NT2/D1 (cell line): ENCODE results near the gene VPS45.

Experiments
- DNase-seq: peaks from one replicate; pipeline ENCODE4 v3.0.0-alpha.2; 2011; ENCODE audit warnings: low read depth, low spot score
- H3K27me3 ChIP-seq: 2 replicates; pipeline ENCODE4 v1.6.0; 2011; ENCODE audit warnings: mild to moderate bottlenecking; ENCODE audit not compliant: insufficient read length, insufficient read depth
- H3K36me3 ChIP-seq: 2 replicates; pipeline ENCODE4 v1.6.1; 2011; ENCODE audit warnings: mild to moderate bottlenecking, low read length, mixed read lengths; ENCODE audit not compliant: insufficient read depth, insufficient read length
- H3K4me1 ChIP-seq: 2 replicates; pipeline ENCODE4 v1.5.1; 2011; ENCODE audit not compliant: insufficient read depth, insufficient read length
- H3K4me3 ChIP-seq: 2 replicates; pipeline ENCODE4 v1.5.1; 2011; ENCODE audit warnings: low read depth; ENCODE audit not compliant: insufficient read length
- H3K9ac ChIP-seq: 2 replicates; pipeline ENCODE4 v1.6.0; 2011; ENCODE audit warnings: low read depth; ENCODE audit not compliant: insufficient read length
- H3K9me3 ChIP-seq: 2 replicates; pipeline ENCODE4 v1.5.1; 2011; ENCODE audit warnings: mild to moderate bottlenecking, low read length; ENCODE audit not compliant: insufficient read depth
- SUZ12 ChIP-seq: IDR thresholded peaks from 2 replicates; pipeline ENCODE4 v1.6.1; 2011; ENCODE audit not compliant: insufficient read length, insufficient read depth; ENCODE audit errors: extremely low read depth
- YY1 ChIP-seq: IDR thresholded peaks from 2 replicates; pipeline ENCODE4 v1.6.1; 2011; ENCODE audit not compliant: insufficient read length, insufficient read depth
- ZNF274 ChIP-seq: IDR thresholded peaks from 2 replicates; pipeline ENCODE4 v1.6.1; 2011; ENCODE audit warnings: mild to moderate bottlenecking, low read depth, low read length

Gene VPS45

DNA sequence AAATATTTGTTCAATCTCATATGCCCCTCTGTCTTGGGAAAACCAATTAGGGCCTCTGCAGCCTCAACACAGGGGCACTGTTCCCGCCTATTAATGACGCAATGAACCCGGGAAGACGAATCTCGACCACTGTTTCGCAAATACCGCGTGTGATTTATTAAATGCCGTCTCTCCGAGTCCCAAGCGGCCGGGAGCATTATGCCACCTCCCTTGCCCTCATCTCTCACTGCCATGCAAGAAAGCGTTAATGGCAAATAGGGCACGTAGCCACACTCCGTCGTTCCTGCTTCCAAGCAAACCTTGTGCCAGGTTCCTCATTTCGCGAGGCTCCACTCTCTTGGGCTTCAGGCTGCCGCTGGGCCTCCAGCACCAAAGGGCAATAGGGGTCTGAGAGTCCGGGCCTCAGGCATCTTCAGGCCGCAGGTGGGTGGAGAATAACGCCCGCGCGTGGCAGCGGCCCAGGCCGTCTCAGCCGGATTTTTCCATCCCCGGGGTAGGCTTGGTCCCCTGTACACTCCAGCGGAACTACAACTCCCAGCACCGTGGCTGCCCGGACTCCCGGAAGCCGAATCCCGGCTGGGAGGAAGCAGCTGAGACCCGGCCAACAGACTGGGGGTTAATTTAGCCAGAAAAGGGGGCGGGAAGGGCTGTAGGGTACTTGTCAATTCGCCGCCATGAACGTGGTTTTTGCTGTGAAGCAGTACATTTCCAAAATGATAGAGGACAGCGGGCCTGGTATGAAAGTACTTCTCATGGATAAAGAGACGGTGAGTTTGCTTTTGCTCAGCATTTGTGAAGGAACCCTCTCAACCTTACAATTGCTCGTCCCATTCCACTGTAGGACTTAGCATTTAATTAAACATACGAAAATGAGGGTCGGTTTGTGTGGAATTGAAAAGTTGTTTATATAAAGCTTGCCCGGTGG, at the start of gene VPS45:
TSS of gene VPS45 (plus strand) at position 593 of the 925 bp plus-strand sequence. CDS start at position 675, 82 bp downstream.
- peak; percentile 90 for DNase-seq
- H3K9ac ChIP-seq, result peak within 1 kb of the TSS; percentile 97
- H3K9me3 ChIP-seq, result no peaks in the 10 kb centered on the region
- H3K27me3 ChIP-seq, result no peaks in the 10 kb centered on the region
- H3K36me3 ChIP-seq, result peaks cover 18% of the 10 kb centered on the region
- no peaks in the 10 kb centered on the region for H3K4me1 ChIP-seq
- H3K4me3 ChIP-seq, result peak within 1 kb of the TSS; percentile 97
- no peak for TF ChIP-seq ZNF274
- TF ChIP-seq SUZ12, result no peak
- peak; percentile 15 for TF ChIP-seq YY1

DNA sequence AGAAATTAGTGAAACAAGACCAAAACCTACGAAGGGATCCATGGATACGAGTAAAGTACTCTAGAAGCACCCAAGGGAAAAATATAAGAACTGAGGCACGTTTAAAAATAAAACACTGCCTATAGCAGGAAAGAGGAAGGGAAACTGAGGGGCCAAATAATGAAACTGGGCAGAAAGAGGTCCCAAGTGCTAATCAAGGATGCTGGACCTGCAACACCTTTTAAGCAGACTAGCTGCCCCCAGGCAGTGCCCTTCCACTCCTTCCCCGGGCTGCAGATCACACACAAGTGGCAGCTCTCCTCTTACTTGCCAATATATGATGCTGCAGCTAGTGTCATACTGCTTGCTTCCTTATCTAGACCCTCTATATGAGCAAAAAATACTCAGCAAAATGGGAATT, 49.4 kb upstream of the VPS45 start:
- no peak for TF ChIP-seq SUZ12
- TF ChIP-seq ZNF274, result no peak
- TF ChIP-seq YY1, result no peak
- Histone ChIP-seq H3K4me3 (no peak overlapping the region), H3K4me1 (peaks cover 6% of the 10 kb centered on the region), H3K36me3 (no peaks in the 10 kb centered on the region), H3K9ac (no peak overlapping the region), H3K27me3 (no peaks in the 10 kb centered on the region), H3K9me3 (no peaks in the 10 kb centered on the region)
- no peak for DNase-seq

GRCh38 chr1:150020711-150021110, 46.9 kb upstream of the VPS45 start:
- H3K9me3 ChIP-seq, result no peaks in the 10 kb centered on the region
- no peak overlapping the region for H3K4me3 ChIP-seq
- no peaks in the 10 kb centered on the region for H3K36me3 ChIP-seq
- no peak for DNase-seq
- H3K27me3 ChIP-seq, result no peaks in the 10 kb centered on the region
- TF ChIP-seq ZNF274 (no peak), SUZ12 (no peak)
- no peak overlapping the region for H3K9ac ChIP-seq
- peaks cover 6% of the 10 kb centered on the region for H3K4me1 ChIP-seq

DNA sequence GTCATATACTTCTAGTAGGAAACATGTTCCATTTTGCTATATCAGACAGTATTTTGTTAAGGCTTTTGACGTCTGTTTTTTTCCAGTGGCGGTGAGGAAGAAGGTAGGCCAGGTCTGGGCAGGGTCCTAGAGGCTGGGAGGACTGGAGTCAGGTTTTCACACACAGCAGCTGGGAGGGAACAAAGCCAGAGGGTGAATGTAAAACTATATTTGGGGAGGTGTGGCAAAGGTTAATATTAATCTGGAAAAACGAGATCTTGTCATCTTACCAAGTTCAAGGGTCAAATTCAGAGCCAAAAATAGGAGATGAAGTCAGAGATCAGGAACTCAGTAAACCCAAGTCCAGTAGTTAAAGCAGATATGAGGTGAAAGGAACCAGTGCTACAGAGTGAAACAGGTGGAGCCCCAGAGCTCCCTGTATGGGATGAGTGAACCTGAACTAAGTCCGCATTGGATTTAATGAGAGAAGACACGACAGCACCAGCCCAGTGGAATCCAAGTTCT, 46.3 kb upstream of the VPS45 start:
- Histone ChIP-seq H3K9ac (no peak overlapping the region), H3K27me3 (no peaks in the 10 kb centered on the region), H3K36me3 (no peaks in the 10 kb centered on the region), H3K9me3 (no peaks in the 10 kb centered on the region), H3K4me1 (peaks cover 6% of the 10 kb centered on the region), H3K4me3 (no peak overlapping the region)
- DNase-seq, result no peak
- TF ChIP-seq ZNF274, result no peak
- TF ChIP-seq SUZ12, result no peak
- no peak for TF ChIP-seq YY1

DNA sequence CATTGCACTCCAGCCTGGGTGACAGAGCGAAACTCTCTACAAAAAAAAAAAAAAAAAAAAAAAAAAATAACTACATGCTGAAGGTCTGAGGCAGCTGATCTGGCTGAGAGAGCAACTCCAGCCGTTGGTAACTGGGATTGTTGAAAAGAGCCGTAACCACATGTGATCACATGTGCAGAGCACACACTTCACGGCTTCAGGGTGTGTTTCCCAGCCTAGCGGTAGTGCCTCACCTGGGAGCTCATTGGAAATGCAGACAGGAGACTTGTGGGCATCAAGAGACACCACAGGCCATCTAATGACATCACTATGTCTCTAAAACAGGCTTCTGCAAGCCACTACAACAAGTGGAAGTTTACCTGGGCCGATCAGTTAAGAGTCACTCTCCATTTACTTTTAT, 45.2 kb upstream of the VPS45 start:
- DNase-seq, result no peak
- TF ChIP-seq YY1, result no peak
- TF ChIP-seq ZNF274, result no peak
- no peak for TF ChIP-seq SUZ12
- Histone ChIP-seq H3K4me3 (no peak overlapping the region), H3K9ac (no peak overlapping the region), H3K4me1 (peaks cover 6% of the 10 kb centered on the region), H3K27me3 (no peaks in the 10 kb centered on the region), H3K9me3 (no peaks in the 10 kb centered on the region), H3K36me3 (no peaks in the 10 kb centered on the region)

- Histone ChIP-seq H3K4me1 (peaks cover 3% of the 10 kb centered on the region), H3K9ac (no peak overlapping the region), H3K27me3 (no peaks in the 10 kb centered on the region), H3K36me3 (no peaks in the 10 kb centered on the region), H3K4me3 (no peak overlapping the region), H3K9me3 (no peaks in the 10 kb centered on the region)
- TF ChIP-seq ZNF274 (no peak), SUZ12 (no peak), YY1 (no peak)
- DNase-seq, result no peak
Observed at GRCh38 chr1:150024156-150024555, 43.4 kb upstream of the VPS45 start.

GRCh38 chr1:150028322-150028721, 39.3 kb upstream of the VPS45 start:
- Histone ChIP-seq H3K4me3 (no peak overlapping the region), H3K27me3 (no peaks in the 10 kb centered on the region), H3K9me3 (no peaks in the 10 kb centered on the region), H3K4me1 (no peaks in the 10 kb centered on the region), H3K9ac (no peak overlapping the region), H3K36me3 (no peaks in the 10 kb centered on the region)
- no peak for DNase-seq
- TF ChIP-seq YY1, result no peak
- no peak for TF ChIP-seq SUZ12
- no peak for TF ChIP-seq ZNF274

GRCh38 chr1:150034336-150034735, 33.2 kb upstream of the VPS45 start:
- TF ChIP-seq ZNF274 (no peak), YY1 (no peak), SUZ12 (no peak)
- H3K4me3 ChIP-seq, result no peak overlapping the region
- no peaks in the 10 kb centered on the region for H3K27me3 ChIP-seq
- no peaks in the 10 kb centered on the region for H3K9me3 ChIP-seq
- no peaks in the 10 kb centered on the region for H3K4me1 ChIP-seq
- no peak overlapping the region for H3K9ac ChIP-seq
- no peak for DNase-seq
- H3K36me3 ChIP-seq, result no peaks in the 10 kb centered on the region
